Keratinocyte (primary cell): ENCODE measurements around the gene STXBP5L.

Experiments
- EZH2 ChIP-seq: IDR thresholded peaks from one replicate; pipeline ENCODE4 v1.6.1; 2012; ENCODE audit warnings: inconsistent platforms, mild to moderate bottlenecking, low read length, moderate library complexity
- TF ChIP-seq, protein P1 (sequence below), 3 experiments: IDR thresholded peaks in 1 of 3; conservative IDR thresholded peaks in 1 of 3; optimal IDR thresholded peaks in 1 of 3; 2 replicates in 2 of 3; 3 replicates in 1 of 3; pipeline versions ENCODE3 to v1.5.1; 2011; ENCODE audit warnings: low read length in 3 of 3, mild to moderate bottlenecking in 3 of 3, moderate library complexity in 2 of 3, control low read depth in 1 of 3, inconsistent platforms in 1 of 3; ENCODE audit not compliant: insufficient read depth in 2 of 3; ENCODE audit errors: extremely low read depth in 1 of 3

DNA sequence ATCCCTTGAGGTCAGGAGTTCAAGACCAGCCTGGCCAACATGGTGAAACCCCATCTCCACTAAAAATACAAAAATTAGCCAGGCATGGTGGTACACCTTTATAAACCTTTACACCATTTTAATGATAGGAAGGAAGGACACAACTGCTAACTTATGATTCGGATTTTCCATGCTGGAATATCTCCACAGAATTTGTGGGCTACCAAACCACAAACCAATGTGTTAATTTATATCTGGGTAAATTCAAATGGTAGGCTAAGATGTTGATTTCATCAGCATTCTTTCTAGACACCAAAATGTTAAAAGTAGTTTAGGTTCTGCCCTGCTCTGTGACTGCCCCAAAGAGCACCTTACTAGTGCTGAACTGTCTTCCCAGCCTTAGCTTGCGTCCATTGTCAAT is 565.0 kb downstream of the STXBP5L start:
- TF ChIP-seq, protein P1, sequence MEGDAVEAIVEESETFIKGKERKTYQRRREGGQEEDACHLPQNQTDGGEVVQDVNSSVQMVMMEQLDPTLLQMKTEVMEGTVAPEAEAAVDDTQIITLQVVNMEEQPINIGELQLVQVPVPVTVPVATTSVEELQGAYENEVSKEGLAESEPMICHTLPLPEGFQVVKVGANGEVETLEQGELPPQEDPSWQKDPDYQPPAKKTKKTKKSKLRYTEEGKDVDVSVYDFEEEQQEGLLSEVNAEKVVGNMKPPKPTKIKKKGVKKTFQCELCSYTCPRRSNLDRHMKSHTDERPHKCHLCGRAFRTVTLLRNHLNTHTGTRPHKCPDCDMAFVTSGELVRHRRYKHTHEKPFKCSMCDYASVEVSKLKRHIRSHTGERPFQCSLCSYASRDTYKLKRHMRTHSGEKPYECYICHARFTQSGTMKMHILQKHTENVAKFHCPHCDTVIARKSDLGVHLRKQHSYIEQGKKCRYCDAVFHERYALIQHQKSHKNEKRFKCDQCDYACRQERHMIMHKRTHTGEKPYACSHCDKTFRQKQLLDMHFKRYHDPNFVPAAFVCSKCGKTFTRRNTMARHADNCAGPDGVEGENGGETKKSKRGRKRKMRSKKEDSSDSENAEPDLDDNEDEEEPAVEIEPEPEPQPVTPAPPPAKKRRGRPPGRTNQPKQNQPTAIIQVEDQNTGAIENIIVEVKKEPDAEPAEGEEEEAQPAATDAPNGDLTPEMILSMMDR (optimal IDR thresholded peaks at IDR 0.05 in 1 of 3, IDR thresholded peaks at IDR 0.05 in 1 of 3, conservative IDR thresholded peaks at IDR 0.05 in 1 of 3; ENCODE audit: extremely low read depth in 1 of 3, insufficient read depth in 2 of 3, low read length in 3 of 3): no peak
- no peak for TF ChIP-seq EZH2
